Measurements from ENCODE around the gene HTR4. TPM values are rescaled to one million over a fixed set of nuclear protein-coding genes. Genes with fewer than 3 reads are reported as not detected.

Gene HTR4
- total RNA-seq, 1 donor from 2014 or later, result 1.2 TPM

DNA sequence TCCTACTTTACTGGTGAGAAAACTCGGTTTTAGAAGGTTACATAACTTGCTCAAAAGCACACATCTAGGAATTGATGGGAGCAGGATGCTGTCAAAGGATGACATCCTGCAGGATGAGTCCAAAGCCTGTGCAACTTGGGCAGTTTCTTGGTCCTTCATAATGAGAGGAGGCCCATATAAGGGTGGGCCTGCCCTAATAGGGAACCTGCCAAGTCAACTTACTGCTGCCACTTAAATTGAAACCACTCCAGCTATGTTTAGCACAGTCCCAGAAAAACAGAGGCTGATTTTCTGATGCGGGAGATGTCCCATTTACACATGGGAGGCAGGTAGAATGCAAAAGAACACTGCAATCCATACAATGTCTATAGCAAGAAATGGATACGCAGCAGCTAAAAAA, 208.7 kb downstream of the HTR4 start:
- DNase-seq (ENCODE audit: low spot score in 2 of 2) (no peak), FAIRE-seq (no peak)

GRCh38 chr5:148443998-148444397, 210.3 kb downstream of the HTR4 start:
- FAIRE-seq, result peak; percentile 75
- DNase-seq (ENCODE audit: low spot score in 2 of 2), result peak; percentile 5 to 53

- no peak for DNase-seq (ENCODE audit: low spot score in 2 of 2)
- no peak for FAIRE-seq
Observed at GRCh38 chr5:148443241-148443640, 211.1 kb downstream of the HTR4 start.

DNA sequence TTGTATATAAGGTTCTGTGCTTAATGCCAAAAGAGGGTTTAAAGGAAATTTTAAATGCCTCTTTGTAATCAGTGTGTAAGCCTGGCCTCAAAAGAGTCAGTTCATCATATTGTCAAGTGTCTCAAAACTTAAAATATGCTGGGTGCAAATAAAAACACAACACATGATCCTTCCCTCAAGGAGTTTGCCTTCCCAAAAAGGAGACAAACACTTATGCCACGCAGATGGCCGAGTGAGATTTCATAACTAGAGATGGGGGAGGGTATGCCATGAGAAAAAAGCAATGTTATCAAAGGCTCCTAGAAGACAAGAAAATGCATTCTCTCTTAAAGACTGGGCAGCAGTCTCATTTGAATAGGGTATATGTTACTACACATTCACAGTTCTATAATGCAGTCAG, 215.4 kb downstream of the HTR4 start:
- FAIRE-seq, result no peak

DNA sequence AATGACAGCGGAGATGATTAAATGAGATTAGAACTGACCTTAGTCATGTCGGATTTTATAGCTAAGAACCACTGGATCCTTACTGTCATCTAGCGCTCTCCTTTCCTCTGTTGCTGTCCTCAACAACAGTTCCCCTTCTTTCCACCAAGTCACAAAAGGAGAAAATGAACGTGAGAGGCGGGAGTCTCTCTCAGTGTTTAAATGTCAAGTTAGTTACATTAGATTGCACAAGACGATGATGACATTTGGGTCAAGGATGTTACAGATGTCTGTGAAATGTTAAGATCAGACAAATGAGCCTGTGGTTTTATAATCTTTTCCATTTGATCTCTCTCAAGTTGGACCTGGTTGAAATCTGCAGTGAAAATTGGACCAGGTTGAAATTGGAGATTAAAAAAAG, 217.1 kb downstream of the HTR4 start:
- no peak for DNase-seq (ENCODE audit: low spot score in 2 of 2)
- FAIRE-seq, result no peak

More for the DNA sequence above, 215.4 kb downstream of the HTR4 start:
- no peak for DNase-seq (ENCODE audit: low spot score in 2 of 2)

GRCh38 chr5:148436029-148436428, 218.3 kb downstream of the HTR4 start:
- DNase-seq (ENCODE audit: low spot score in 2 of 2) (no peak), FAIRE-seq (no peak)

GRCh38 chr5:148433826-148434225, 220.5 kb downstream of the HTR4 start:
- no peak for DNase-seq (ENCODE audit: low spot score in 2 of 2)
- no peak for FAIRE-seq

Other genes starting within 250 kb of the HTR4 start
- 0.82 TPM for gene ADRB2, start 172.1 kb upstream of the HTR4 start, total RNA-seq